Heart left ventricle (tissue), 16 donors: ENCODE data around the gene EIF4E1B. TPM values are rescaled to one million over a fixed set of nuclear protein-coding genes. Genes with fewer than 3 reads are reported as not detected.

Source experiments
- ATAC-seq, 4 donors: fragments of 200-7000 bp; cut with Tn5 transposase; one replicate each; pipeline ENCODE4 v1.9.1; 2020 to 2022; ENCODE audit warnings: moderate library complexity in 4 of 4, mild to moderate bottlenecking in 3 of 4, moderate number of reproducible peaks in 1 of 4
- DNase-seq, 5 donors: peaks; one replicate each; pipeline ENCODE4 v3.0.0-alpha.2; 2020
- H3K27ac ChIP-seq, 12 donors: fragments of 200-600 bp; sonication (generic) in 4 of 12; one replicate each; pipeline versions ENCODE4 v1.5.0 to v1.8.0; 2016 to 2022; ENCODE audit warnings: mild to moderate bottlenecking in 2 of 12
- H3K27me3 ChIP-seq, 9 donors: fragments of 200-600 bp; sonication (generic) in 2 of 9; one replicate each; pipeline versions ENCODE4 v1.5.1 to v1.8.0; 2016 to 2022; ENCODE audit warnings: mild to moderate bottlenecking in 3 of 9
- H3K36me3 ChIP-seq, 9 donors: fragments of 200-600 bp; sonication (generic) in 2 of 9; one replicate each; pipeline versions ENCODE4 v1.5.0 to v1.8.0; 2018 to 2022; ENCODE audit warnings: mild to moderate bottlenecking in 2 of 9
- H3K4me1 ChIP-seq, 12 donors: fragments of 200-600 bp; sonication (generic) in 4 of 12; one replicate each; pipeline versions ENCODE4 v1.5.0 to v1.8.0; 2016 to 2022; ENCODE audit warnings: mild to moderate bottlenecking in 3 of 12
- H3K4me3 ChIP-seq, 12 donors: fragments of 200-600 bp; sonication (generic) in 4 of 12; one replicate each; pipeline versions ENCODE4 v1.5.0 to v1.8.0; 2017 to 2022; ENCODE audit warnings: mild to moderate bottlenecking in 9 of 12, moderate library complexity in 4 of 12
- H3K9me3 ChIP-seq, 12 donors: fragments of 200-600 bp; sonication (generic) in 4 of 12; one replicate each; pipeline versions ENCODE4 v1.5.0 to v1.8.0; 2016 to 2022; ENCODE audit warnings: mild to moderate bottlenecking in 1 of 12
- POLR2A ChIP-seq, 2 donors: fragments of 450-650 bp; IDR thresholded peaks; one replicate each; pipeline ENCODE4 v1.6.1; 2017; ENCODE audit warnings: antibody characterized with exemption in 2 of 2, mild to moderate bottlenecking in 2 of 2, moderate library complexity in 2 of 2
- WGBS, 4 donors: extraction: QIAGEN DNeasy Blood & Tissue Kit in 2 of 4; methylation state at CpG; one replicate each; pipeline versions ENCODE4 v1.1.5 to v1.1.7; 2013 to 2018; 5-methylcytosine and 5-hydroxymethylcytosine counted together
- intact Hi-C, 10 donors: fragments of 100-400 bp; cut with DNase I; formaldehyde crosslinking; loops; one replicate each; pipeline versions ENCODE4 v1.11.1 to v1.14.2; 2022
- polyA plus RNA-seq, 2 donors: library from polyadenylated mRNA; stranded (reverse); fragments of 200-250 nt; gene quantifications; one replicate each; pipeline ENCODE4 v1.2.3, GENCODE V29; 2013
- total RNA-seq, 9 donors: library from RNA; depleted of rRNA in 2 of 9; stranded (reverse); fragments of >200 nt in 2 of 9; fragmentation: NEBNext Ultra II Directional in 3 of 9; extraction: Animal tissue kit (Norgen Biotek cat#: 25700) in 3 of 9; gene quantifications; one replicate each; pipeline versions ENCODE4 v1.1.0 to v1.2.4, GENCODE V29; 2016 to 2023
- TF ChIP-seq, protein P1 (sequence below), 12 donors: fragments of 200-600 bp; sonication (generic) in 4 of 12; IDR thresholded peaks; one replicate each; pipeline versions ENCODE4 v1.5.0 to v1.8.0; 2018 to 2022; ENCODE audit warnings: antibody characterized with exemption in 12 of 12, mild to moderate bottlenecking in 5 of 12
- donor health status: ischemic (EF 13 %, LVEDD 7.1; RV severe dilation, severe dysfunction).
- donor health status: healthy with polysubstance abuse.
- donor health status: DM: no; HTN: yes; CAD: no.
- donor health status: DM: no; HTN: no; CAD: no.
- donor health status: ischemic (EF 25% LVEDD 6.9; RV normal size, moderate dysfunction).
- donor health status: ischemic (EF 25% LVEDD 5.7; RV mildly dilated, moderate dysfunction).
- donor health status: healthy.
- donor health status: DM: yes; HTN: yes; CAD: no.
- donor health status: ischemic (EF 35%, LVEDD 5.7; RV mildly dilated, moderate dysfunction).
- donor health status: nonischemic (EF 11% LVEDD 7.7; RV severe dilation, severe dysfunction).
- donor health status: DM: yes; HTN: yes; CAD: no.
- donor health status: PGD.
- donor health status: ischemic (EF 29% LVEDD 5.4; RV normal size, mild dysfunction).
- donor health status: nonischemic (EF 23%, LVEDD 6.1; RV moderate dilation, normal function).

The EIF4E1B gene
- total and polyA plus RNA-seq, 11 donors: not detected

GRCh38 chr5:176665517-176665916 lies 35.0 kb downstream of the EIF4E1B start:
- WGBS, 4 donors: 81 to 90% (median 85%) methylated on average over 6 of the region's 6 CpGs

DNA sequence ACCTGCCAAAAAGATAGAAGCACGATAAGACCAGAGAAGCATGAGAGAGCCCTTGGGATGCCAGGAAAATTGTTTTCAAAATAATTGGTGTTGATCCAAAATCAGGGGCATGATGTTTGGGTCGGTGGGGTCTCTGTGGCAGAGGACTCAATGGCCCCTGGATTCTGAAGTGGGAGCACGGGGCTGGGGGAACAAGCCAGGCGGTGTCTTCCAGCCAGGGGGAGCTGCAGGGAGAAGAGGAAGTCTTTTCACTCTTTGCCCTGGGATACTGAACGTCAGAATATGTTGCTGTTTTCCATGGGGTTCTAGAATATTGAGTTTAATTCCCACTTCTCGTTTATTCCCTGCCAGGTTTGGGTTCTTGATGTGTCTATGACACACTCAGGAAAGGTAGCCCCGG lies 37.2 kb downstream of the EIF4E1B start:
- no peak overlapping the region for H3K4me3 ChIP-seq
- no peaks in the 10 kb centered on the region for H3K9me3 ChIP-seq
- 62 to 67% (median 64%) methylated on average over 7 of the region's 7 CpGs for WGBS, 4 donors
- no peak for TF ChIP-seq POLR2A (IDR thresholded peaks at IDR 0.05)
- TF ChIP-seq, protein P1, sequence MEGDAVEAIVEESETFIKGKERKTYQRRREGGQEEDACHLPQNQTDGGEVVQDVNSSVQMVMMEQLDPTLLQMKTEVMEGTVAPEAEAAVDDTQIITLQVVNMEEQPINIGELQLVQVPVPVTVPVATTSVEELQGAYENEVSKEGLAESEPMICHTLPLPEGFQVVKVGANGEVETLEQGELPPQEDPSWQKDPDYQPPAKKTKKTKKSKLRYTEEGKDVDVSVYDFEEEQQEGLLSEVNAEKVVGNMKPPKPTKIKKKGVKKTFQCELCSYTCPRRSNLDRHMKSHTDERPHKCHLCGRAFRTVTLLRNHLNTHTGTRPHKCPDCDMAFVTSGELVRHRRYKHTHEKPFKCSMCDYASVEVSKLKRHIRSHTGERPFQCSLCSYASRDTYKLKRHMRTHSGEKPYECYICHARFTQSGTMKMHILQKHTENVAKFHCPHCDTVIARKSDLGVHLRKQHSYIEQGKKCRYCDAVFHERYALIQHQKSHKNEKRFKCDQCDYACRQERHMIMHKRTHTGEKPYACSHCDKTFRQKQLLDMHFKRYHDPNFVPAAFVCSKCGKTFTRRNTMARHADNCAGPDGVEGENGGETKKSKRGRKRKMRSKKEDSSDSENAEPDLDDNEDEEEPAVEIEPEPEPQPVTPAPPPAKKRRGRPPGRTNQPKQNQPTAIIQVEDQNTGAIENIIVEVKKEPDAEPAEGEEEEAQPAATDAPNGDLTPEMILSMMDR (IDR thresholded peaks at IDR 0.05): no peak
- DNase-seq: peak in 2 of 5 donors; percentile 13 to 20
- no peaks in the 10 kb centered on the region for H3K4me1 ChIP-seq
- intact Hi-C loops: loop anchor here in 2 of 10 donors (10.0 kb wide), 2 partner anchors 147 to 167 kb away; partner anchors contain the start of gene UNC5A (in 1 of the 2)
- no peak for ATAC-seq
- peaks cover 0 to 75% (median 19%) of the 10 kb centered on the region in 9 donors for H3K27me3 ChIP-seq
- no peaks in the 10 kb centered on the region for H3K36me3 ChIP-seq
- no peak overlapping the region for H3K27ac ChIP-seq

More at GRCh38 chr5:176665517-176665916, 35.0 kb downstream of the EIF4E1B start:
- no peak for TF ChIP-seq POLR2A (IDR thresholded peaks at IDR 0.05)
- TF ChIP-seq, protein P1 (IDR thresholded peaks at IDR 0.05): no peak
- peaks cover 0 to 7% (median under 1%) of the 10 kb centered on the region in 12 donors for H3K4me1 ChIP-seq
- H3K36me3 ChIP-seq: no peaks in the 10 kb centered on the region
- no peak overlapping the region for H3K27ac ChIP-seq
- no peak overlapping the region for H3K4me3 ChIP-seq
- peaks cover 0 to 66% (median 19%) of the 10 kb centered on the region in 9 donors for H3K27me3 ChIP-seq
- intact Hi-C loops: loop anchor here in 2 of 10 donors (10.0 kb wide), 2 partner anchors 149 to 169 kb away; partner anchors contain the start of gene UNC5A (in 1 of the 2)
- ATAC-seq (no peak), DNase-seq (no peak)
- H3K9me3 ChIP-seq: no peaks in the 10 kb centered on the region

DNA sequence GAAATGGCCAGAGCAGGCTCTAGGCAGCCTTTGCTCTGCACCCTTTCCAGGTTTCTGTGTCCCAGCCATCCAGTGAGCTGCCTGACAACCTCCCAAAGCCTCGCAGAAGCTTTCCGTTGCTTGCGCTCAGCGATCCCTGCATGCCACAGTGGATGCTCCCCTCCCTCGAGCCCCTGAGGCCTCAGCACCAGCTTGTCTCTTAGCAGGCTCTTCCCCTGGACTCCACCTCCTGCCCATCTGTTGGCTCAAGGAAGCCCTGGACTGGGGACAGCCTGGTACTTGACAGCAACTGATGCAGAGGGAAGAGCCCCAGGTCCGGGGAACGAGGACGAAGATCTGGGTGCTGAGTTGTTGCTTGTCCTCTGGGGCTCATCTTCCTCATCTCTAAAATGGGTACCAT lies 40.0 kb downstream of the EIF4E1B start:
- Histone ChIP-seq H3K9me3 (no peaks in the 10 kb centered on the region), H3K4me1 (peaks cover 0 to under 1% (median 0%) of the 10 kb centered on the region in 12 donors), H3K27ac (no peak overlapping the region), H3K4me3 (no peak overlapping the region), H3K27me3 (peaks cover 0 to 47% (median 8%) of the 10 kb centered on the region in 9 donors), H3K36me3 (no peaks in the 10 kb centered on the region)
- intact Hi-C loops: loop anchor here in 1 of 10 donors (5.0 kb wide), 1 partner anchor 147 kb away; no protein-coding TSS in a partner anchor
- WGBS, 4 donors: 76 to 80% (median 78%) methylated on average over 8 of the region's 8 CpGs
- TF ChIP-seq, protein P1 (IDR thresholded peaks at IDR 0.05): no peak
- TF ChIP-seq POLR2A (IDR thresholded peaks at IDR 0.05): no peak
- ATAC-seq: no peak
- peak in 2 of 5 donors; percentile 9 to 23 for DNase-seq

- 70 to 77% (median 73%) methylated on average over 4 of the region's 4 CpGs for WGBS, 4 donors
- intact Hi-C loops: loop anchor here in 1 of 10 donors (5.0 kb wide), 1 partner anchor 146 kb away; no protein-coding TSS in a partner anchor
- TF ChIP-seq POLR2A (IDR thresholded peaks at IDR 0.05): no peak
- TF ChIP-seq, protein P1 (IDR thresholded peaks at IDR 0.05): no peak
- Histone ChIP-seq H3K4me1 (peaks cover 0 to 10% (median under 1%) of the 10 kb centered on the region in 12 donors), H3K4me3 (no peak overlapping the region), H3K27me3 (peaks cover 0 to 41% (median 8%) of the 10 kb centered on the region in 9 donors), H3K36me3 (no peaks in the 10 kb centered on the region), H3K27ac (no peak overlapping the region), H3K9me3 (no peaks in the 10 kb centered on the region)
- ATAC-seq (no peak), DNase-seq (peak in 2 of 5 donors; percentile 7 to 42)
Measured at GRCh38 chr5:176671399-176671798, 40.9 kb downstream of the EIF4E1B start.
